GM12873 (cell line): ENCODE results near the gene NANS.

Experiments
- TF ChIP-seq, protein P1 (sequence below): IDR thresholded peaks from 2 replicates; pipeline ENCODE4 v1.5.1; 2012; ENCODE audit warnings: low read depth, mild to moderate bottlenecking, moderate library complexity, low read length, control low read depth; ENCODE audit not compliant: insufficient read depth; ENCODE audit errors: missing control alignments

The NANS gene

DNA sequence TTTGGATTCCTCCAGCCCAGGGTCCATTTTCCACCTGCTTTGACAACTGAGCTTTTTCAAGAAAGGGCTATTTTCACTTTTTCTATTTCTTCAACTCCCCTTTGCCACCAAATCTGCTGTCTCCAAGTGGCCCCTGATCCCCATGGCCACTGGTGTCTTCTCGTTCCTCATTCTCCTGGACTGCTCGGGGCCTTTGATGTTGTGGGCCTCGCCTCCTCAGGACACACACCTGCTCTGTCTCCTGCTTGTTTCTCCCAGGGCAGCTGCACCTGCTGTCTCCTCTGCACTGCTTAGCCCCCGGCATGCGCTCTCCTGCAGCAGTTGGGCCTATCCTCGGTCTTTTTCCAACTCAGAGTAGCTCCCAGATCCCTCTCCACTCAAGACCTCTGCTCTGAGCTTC lies 16.3 kb upstream of the NANS start:
- TF ChIP-seq, protein P1, sequence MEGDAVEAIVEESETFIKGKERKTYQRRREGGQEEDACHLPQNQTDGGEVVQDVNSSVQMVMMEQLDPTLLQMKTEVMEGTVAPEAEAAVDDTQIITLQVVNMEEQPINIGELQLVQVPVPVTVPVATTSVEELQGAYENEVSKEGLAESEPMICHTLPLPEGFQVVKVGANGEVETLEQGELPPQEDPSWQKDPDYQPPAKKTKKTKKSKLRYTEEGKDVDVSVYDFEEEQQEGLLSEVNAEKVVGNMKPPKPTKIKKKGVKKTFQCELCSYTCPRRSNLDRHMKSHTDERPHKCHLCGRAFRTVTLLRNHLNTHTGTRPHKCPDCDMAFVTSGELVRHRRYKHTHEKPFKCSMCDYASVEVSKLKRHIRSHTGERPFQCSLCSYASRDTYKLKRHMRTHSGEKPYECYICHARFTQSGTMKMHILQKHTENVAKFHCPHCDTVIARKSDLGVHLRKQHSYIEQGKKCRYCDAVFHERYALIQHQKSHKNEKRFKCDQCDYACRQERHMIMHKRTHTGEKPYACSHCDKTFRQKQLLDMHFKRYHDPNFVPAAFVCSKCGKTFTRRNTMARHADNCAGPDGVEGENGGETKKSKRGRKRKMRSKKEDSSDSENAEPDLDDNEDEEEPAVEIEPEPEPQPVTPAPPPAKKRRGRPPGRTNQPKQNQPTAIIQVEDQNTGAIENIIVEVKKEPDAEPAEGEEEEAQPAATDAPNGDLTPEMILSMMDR = no peak

DNA sequence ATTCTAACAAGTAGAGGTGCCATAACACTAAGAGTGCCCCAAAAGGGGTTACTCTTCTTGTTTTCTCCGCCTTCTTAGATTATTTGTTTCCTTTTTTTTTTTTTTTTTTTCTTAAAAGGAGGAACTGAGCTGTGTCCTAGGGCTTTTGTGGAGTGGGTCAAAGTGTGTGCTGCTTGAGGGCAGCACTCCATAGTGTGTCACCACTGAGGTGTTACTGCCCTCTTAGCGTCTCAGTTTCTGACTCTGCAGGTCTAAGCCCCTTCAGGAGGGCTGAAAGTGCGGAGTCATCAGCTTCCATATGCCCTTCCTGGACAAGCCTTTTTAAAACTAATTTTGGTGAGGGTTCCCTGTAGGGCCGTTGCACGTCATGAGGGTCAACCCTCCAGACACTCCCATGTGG lies 12.6 kb upstream of the NANS start:
- TF ChIP-seq, protein P1 = no peak

DNA sequence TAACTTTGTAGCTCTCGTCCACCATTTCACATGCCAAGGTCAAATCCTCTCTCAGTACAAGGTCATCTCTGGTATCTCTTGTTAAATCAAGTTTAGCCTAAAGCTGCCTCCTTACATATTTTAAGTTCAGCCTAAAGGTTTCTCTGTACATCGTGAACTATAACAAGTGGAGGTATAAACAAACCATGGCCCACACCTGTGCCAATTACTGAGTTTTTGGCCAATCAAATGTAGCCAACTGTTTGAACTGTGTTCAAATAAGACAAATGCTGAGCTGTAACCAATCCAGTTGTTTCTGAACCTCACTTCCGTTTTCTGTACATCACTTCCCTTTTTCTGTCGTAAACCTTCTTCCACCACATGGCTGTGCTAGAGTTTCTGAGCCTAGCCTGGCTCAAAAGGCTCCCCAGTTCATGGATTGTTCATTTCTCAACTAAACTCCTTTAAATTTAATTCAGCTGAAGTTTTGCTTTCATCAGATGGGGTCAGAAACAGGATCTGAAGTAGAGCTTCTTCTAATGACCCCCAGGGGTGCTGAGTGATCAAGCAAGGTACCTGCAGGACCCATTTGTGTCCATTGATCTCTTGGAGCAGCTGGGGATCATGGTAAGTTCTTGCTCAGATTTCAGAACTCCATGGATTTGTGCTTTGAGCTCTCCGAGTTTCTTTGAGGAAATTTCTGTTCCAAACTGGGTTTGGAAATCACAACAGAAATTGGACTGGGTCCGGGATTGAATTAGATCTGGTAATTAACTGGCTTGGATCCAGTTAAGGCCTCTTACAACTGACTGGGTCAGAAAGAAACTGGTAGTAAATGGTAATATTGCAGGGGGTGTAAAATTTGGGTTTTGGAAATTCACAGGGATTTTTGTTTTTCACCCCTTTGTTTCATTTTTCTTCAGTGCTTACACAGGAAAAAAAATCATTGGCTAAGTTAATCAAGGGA lies 11.0 kb upstream of the NANS start:
- TF ChIP-seq, protein P1 = peak; percentile 21

DNA sequence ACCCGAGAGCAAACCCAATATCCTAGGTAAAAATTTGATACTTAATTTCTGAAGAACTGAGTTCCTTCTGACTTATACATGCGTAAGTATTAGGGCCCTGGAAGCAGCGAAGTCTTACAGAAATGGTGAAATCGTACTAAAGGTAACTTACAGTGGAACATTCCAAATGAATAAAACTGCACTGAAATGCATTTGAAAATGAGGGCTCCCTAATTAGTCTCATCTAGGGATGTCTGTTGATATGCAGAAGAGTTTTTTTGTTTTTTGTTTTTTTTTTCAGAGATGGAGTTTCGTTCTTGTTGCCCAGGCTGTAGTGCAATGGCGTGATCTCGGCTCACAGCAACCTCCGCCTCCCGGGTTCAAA lies 10.4 kb upstream of the NANS start:
- TF ChIP-seq, protein P1 = no peak

DNA sequence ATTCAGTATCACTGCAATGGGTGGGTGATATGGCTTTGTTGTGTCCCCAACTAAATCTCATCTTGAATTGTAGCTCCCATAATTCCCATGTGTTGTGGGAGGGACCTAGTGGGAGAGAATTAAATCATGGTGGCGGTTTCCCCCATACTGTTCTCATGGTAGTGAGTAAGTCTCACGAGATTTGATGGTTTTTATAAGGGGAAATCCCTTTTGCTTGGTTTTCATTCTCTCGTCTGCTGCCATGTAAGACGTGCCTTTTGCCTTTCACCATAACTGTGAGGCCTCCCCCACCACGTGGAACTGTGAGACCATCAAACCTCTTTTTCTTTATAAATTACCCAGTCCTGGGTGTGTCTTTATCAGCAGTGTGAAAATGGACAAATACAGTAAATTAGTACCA lies 9.5 kb upstream of the NANS start:
- TF ChIP-seq, protein P1 = no peak

DNA sequence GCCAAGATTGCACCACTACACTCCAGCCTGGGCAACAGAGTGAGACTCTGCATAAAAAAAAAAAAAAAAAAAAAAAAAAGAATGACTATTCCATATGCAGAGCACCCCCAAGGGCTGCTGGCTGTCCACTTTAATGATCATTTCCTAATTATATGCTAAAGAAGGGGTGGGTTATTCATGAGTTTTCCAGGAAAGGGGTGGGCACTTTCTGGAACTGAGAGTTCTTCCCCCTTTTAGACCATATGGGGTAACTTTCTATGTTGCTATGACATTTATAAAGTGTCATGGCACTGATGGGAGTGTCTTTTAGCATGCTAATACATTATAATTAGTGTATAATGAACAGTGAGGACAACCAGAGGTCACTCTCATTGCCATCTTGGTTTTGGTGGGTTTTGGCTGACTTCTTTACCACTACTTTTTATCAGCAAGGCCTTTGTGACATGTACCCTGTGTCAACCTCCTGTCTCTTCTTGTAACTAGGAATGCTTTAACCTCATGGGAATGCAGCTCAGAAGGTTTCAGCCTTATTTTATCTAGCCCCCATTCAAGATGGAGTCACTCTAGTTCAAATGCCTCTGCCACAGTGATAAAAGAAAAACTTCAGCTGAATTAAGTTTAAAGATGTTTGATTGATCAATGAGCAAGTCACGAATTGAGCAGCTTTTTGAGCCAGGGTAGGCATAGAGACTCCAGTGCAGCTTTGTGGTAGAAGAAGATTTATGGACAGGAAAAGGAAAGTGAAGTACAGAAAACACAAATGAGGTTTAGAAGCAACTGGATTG lies 7.1 kb upstream of the NANS start:
- TF ChIP-seq, protein P1 = no peak

DNA sequence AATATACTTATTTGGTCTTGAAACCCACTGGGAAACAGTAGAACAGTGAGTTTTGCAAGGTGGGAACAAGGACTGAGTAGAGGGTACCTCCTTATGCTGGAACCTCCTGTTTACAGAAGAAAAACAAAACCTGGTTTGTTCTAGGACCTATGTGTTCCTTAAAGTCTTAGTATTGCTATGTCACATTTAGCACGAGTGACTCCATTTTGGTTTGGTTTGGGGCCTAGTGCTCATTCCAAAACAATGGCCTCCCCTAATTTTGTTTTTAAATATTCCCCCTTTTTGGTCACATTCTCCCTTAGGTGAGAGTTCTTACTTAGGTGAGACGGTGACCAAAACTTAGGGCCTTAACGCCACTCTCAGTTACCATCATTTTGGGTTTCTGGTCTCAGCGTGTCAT lies 6.2 kb upstream of the NANS start:
- TF ChIP-seq, protein P1 = no peak
